Natural killer cell (primary cell): ENCODE results near the gene ZCCHC3. TPM values are rescaled to one million over a fixed set of nuclear protein-coding genes. Genes with fewer than 3 reads are reported as not detected.
A peak's percentile ranks its signal among the peaks of the same experiment; 100 is the strongest.

Experiments
- ATAC-seq, 3 donors: fragments of 150-1000 bp in 2 of 3; fragments of 200-7000 bp in 1 of 3; cut with Tn5 transposase; 1 replicate in 1 of 3; 2 replicates in 2 of 3; pipeline ENCODE4 v1.10.0; 2021; ENCODE audit warnings: mild to moderate bottlenecking in 2 of 3, moderate library complexity in 2 of 3
- DNase-seq, 2 donors: peaks; one replicate each; pipeline versions ENCODE4 v3.0.0 to v3.0.0-alpha.2; 2013 to 2021; ENCODE audit warnings: mixed read lengths in 1 of 2
- H3K27ac ChIP-seq: one replicate; pipeline ENCODE4 v1.5.1; 2013; ENCODE audit warnings: mild to moderate bottlenecking, low read length
- H3K27me3 ChIP-seq: one replicate; pipeline ENCODE4 v1.6.1; 2013; ENCODE audit warnings: low read length; ENCODE audit not compliant: control insufficient read depth, insufficient read depth
- H3K36me3 ChIP-seq: one replicate; pipeline ENCODE4 v1.6.1; 2013; ENCODE audit warnings: low read length; ENCODE audit not compliant: control insufficient read depth, insufficient read depth
- H3K4me1 ChIP-seq: one replicate; pipeline ENCODE4 v1.6.1; 2013; ENCODE audit warnings: low read length; ENCODE audit not compliant: control insufficient read depth, insufficient read depth
- H3K4me3 ChIP-seq: one replicate; pipeline ENCODE4 v1.5.1; 2013; ENCODE audit warnings: low read length
- H3K9me3 ChIP-seq: one replicate; pipeline ENCODE4 v1.6.1; 2013; ENCODE audit warnings: low read length; ENCODE audit not compliant: control insufficient read depth, insufficient read depth
- H3K27ac Mint-ChIP-seq, 2 donors: one replicate each; pipeline ENCODE4 v1.8.0; 2022; ENCODE audit warnings: mild to moderate bottlenecking in 2 of 2, mixed read lengths in 2 of 2, moderate library complexity in 1 of 2
- H3K27me3 Mint-ChIP-seq, 2 donors: one replicate each; pipeline ENCODE4 v1.8.0; 2022; ENCODE audit warnings: low read depth in 2 of 2, mixed read lengths in 2 of 2
- H3K36me3 Mint-ChIP-seq: one replicate; pipeline ENCODE4 v1.8.0; 2022; ENCODE audit warnings: mixed read lengths
- H3K4me1 Mint-ChIP-seq, 2 donors: one replicate each; pipeline ENCODE4 v1.8.0; 2022; ENCODE audit warnings: mixed read lengths in 2 of 2
- H3K4me3 Mint-ChIP-seq: one replicate; pipeline ENCODE4 v1.8.0; 2022; ENCODE audit warnings: mild to moderate bottlenecking, moderate library complexity, mixed read lengths
- H3K9me3 Mint-ChIP-seq, 2 donors: one replicate each; pipeline ENCODE4 v1.8.0; 2022; ENCODE audit warnings: mixed read lengths in 2 of 2
- WGBS: methylation state at CpG from one replicate; pipeline ENCODE4 v1.1.7; 2013; ENCODE audit warnings: missing lambda C conversion rate; ENCODE audit not compliant: insufficient coverage; 5-methylcytosine and 5-hydroxymethylcytosine counted together
- intact Hi-C: fragments of 100-400 bp; cut with micrococcal nuclease; formaldehyde crosslinking; loops from one replicate; pipeline ENCODE4 v1.14.2; 2022
- total RNA-seq, 4 donors: library from RNA; stranded (reverse); fragments of 120-200 nt in 1 of 4; gene quantifications; one replicate each; pipeline versions ENCODE4 v1.2.3 to v1.2.4, GENCODE V29; 2013 to 2022
- TF ChIP-seq, protein P1 (sequence below): fragments of 200-600 bp; IDR thresholded peaks from one replicate; pipeline ENCODE4 v1.8.0; 2022; ENCODE audit warnings: antibody characterized with exemption

ZCCHC3 gene
- total RNA-seq, 3 donors from 2014 or later (not counting 1 experiment from before 2014, with no cell fraction given) = 19.2 to 24.0 (median 20.6) TPM

- peak overlapping the region; percentile 93 for H3K4me3 ChIP-seq
- H3K36me3 ChIP-seq = no peaks in the 10 kb centered on the region
- 0% methylated on average over 7 of the region's 19 CpGs for WGBS
- H3K27me3 ChIP-seq = no peaks in the 10 kb centered on the region
- H3K9me3 ChIP-seq = no peaks in the 10 kb centered on the region
- Mint-ChIP-seq H3K4me3 (peak overlapping the region; percentile 91), H3K27me3 (no peaks in the 10 kb centered on the region), H3K4me1 (peaks cover 17 to 21% of the 10 kb centered on the region in 2 donors), H3K36me3 (no peaks in the 10 kb centered on the region), H3K9me3 (no peaks in the 10 kb centered on the region), H3K27ac (peak overlapping the region in 1 of 2 donors; percentile 89)
- intact Hi-C loops = no loop called here
- ATAC-seq = peak in 1 of 3 donors; percentile 1
- TF ChIP-seq, protein P1, sequence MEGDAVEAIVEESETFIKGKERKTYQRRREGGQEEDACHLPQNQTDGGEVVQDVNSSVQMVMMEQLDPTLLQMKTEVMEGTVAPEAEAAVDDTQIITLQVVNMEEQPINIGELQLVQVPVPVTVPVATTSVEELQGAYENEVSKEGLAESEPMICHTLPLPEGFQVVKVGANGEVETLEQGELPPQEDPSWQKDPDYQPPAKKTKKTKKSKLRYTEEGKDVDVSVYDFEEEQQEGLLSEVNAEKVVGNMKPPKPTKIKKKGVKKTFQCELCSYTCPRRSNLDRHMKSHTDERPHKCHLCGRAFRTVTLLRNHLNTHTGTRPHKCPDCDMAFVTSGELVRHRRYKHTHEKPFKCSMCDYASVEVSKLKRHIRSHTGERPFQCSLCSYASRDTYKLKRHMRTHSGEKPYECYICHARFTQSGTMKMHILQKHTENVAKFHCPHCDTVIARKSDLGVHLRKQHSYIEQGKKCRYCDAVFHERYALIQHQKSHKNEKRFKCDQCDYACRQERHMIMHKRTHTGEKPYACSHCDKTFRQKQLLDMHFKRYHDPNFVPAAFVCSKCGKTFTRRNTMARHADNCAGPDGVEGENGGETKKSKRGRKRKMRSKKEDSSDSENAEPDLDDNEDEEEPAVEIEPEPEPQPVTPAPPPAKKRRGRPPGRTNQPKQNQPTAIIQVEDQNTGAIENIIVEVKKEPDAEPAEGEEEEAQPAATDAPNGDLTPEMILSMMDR = no peak
- no peak for DNase-seq
- H3K4me1 ChIP-seq = peaks cover 21% of the 10 kb centered on the region
- peak overlapping the region; percentile 77 for H3K27ac ChIP-seq
Measured at GRCh38 chr20:347317-347639, 49.9 kb downstream of the ZCCHC3 start.

DNA sequence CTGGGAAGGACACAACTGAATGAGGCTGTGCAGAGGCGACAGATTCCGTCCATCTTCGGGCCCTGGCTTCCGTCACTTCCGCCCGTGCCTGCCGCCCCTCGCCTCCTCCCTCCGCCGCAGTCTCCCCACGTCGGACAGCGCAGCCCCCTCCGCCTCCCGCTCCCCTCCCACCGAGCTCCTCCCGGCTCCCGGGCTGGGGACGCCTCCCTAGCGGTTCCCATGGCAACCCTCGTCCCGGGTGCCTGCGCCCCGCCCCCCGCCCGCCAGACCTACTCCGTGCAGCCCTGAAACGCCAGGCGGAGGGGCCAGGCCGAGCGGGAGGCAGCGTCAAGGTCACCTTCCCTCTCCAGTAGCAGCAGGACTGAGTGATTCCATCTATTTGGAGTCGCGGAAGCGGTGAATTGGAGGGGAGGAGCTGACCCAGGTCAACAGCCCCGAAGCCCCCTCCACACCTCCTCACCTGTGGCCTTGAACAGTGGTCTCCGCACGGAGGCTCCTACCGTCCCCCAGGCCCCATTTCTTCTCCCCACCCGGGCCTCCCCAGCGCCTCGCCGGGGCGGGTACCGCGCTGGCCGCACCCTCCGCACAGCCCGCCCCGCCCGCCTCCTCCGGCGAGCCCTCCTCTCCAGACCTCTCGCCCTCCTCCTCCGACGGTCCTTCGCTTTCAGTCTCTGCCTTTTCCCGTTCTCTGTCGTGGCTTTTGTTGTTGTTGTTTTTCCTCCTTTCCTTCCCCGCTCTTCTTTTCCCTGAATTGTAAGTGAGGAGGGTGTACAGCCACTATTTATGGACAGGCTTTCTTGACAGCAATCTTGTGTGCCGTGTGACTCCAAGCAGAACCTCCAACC is 50.5 kb downstream of the ZCCHC3 start:
- H3K27ac Mint-ChIP-seq = peak overlapping the region; percentile 17 to 89
- H3K4me1 Mint-ChIP-seq = peaks cover 17 to 21% of the 10 kb centered on the region in 2 donors
- Histone ChIP-seq H3K9me3 (no peaks in the 10 kb centered on the region), H3K4me3 (peak overlapping the region; percentile 93), H3K27ac (peak overlapping the region; percentile 77), H3K4me1 (peaks cover 21% of the 10 kb centered on the region), H3K36me3 (no peaks in the 10 kb centered on the region), H3K27me3 (no peaks in the 10 kb centered on the region)
- WGBS = under 1% methylated on average over 56 of the region's 61 CpGs
- intact Hi-C loops = no loop called here
- H3K36me3 Mint-ChIP-seq = no peaks in the 10 kb centered on the region
- ATAC-seq (peak; percentile 83 to 85 (median 85)), DNase-seq (peak; percentile 45 to 72)
- peak overlapping the region; percentile 91 for H3K4me3 Mint-ChIP-seq
- TF ChIP-seq, protein P1 = no peak
- H3K9me3 Mint-ChIP-seq = no peaks in the 10 kb centered on the region
- no peaks in the 10 kb centered on the region for H3K27me3 Mint-ChIP-seq

DNA sequence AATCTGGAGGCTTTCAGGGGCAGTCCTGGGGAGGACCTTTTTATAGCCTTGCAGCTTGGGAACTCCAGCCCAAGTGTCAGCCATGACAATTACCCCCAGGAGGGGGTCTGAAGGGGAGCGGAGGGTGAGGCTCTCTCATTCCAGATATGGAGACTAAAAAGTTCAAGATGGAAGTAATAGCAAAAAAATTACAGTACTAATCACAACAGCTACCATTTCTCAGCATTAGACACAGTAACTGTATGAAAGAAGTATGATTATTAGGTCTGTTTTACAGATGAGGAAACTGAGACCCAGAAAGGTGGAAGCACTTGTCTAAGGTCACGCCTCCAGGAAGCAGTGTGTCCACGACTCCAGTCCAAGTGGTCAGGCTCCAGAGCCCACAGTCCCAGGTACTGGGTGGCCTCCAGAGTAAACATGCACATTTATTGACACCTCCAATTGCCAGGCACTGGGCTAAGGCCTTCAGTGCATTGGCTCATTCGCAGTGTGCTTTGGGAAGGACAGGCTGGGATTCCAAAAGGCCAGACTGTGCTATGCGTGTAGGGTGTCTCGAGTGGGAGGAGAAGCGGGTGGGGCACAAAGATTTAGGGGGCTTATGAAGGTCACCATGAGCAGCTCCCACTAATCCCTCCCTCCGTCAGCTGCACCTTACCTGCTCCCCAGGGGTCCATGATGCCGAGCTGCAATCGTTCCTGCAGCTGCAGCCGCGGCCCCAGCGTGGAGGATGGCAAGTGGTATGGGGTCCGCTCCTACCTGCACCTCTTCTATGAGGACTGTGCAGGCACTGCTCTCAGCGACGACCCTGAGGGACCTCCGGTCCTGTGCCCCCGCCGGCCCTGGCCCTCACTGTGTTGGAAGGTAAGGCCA is 51.8 kb downstream of the ZCCHC3 start:
- Histone ChIP-seq H3K4me1 (peaks cover 22% of the 10 kb centered on the region), H3K9me3 (no peaks in the 10 kb centered on the region), H3K4me3 (no peak overlapping the region), H3K27ac (no peak overlapping the region), H3K36me3 (no peaks in the 10 kb centered on the region), H3K27me3 (no peaks in the 10 kb centered on the region)
- 97% methylated on average over 18 of the region's 19 CpGs for WGBS
- Mint-ChIP-seq H3K4me3 (no peak overlapping the region), H3K4me1 (peaks cover 17 to 21% of the 10 kb centered on the region in 2 donors), H3K27ac (no peak overlapping the region), H3K36me3 (no peaks in the 10 kb centered on the region), H3K27me3 (no peaks in the 10 kb centered on the region), H3K9me3 (no peaks in the 10 kb centered on the region)
- DNase-seq (no peak), ATAC-seq (no peak)
- intact Hi-C loops = no loop called here
- TF ChIP-seq, protein P1 = no peak

Other genes starting within 250 kb of the ZCCHC3 start
- not detected for gene DEFB125, start 209.9 kb upstream of the ZCCHC3 start, total RNA-seq
- gene DEFB126, start 155.0 kb upstream of the ZCCHC3 start, total RNA-seq = not detected
- not detected for gene DEFB127, start 140.1 kb upstream of the ZCCHC3 start, total RNA-seq
- not detected for gene DEFB128, start 107.9 kb upstream of the ZCCHC3 start, total RNA-seq
- not detected for gene DEFB129, start 70.3 kb upstream of the ZCCHC3 start, total RNA-seq
- gene DEFB132, start 39.8 kb upstream of the ZCCHC3 start, total RNA-seq = not detected
- gene C20orf96, start 6.8 kb upstream of the ZCCHC3 start, total RNA-seq = 1 to 10 TPM; 3.8 to 4.3 (median 4.1) TPM
- gene SOX12, start 28.0 kb downstream of the ZCCHC3 start, total RNA-seq = 1 to 10 TPM; 2.3 to 4.6 (median 2.9) TPM
- 1 to 10 TPM; 6.6 to 9.3 (median 8.4) TPM for gene NRSN2, start 49.5 kb downstream of the ZCCHC3 start, total RNA-seq
- 1 to 10 TPM; 4.0 to 8.9 (median 7.7) TPM for gene TRIB3, start 83.2 kb downstream of the ZCCHC3 start, total RNA-seq
- 100 to 1,000 TPM; 102 to 131 (median 104) TPM for gene RBCK1, start 110.7 kb downstream of the ZCCHC3 start, total RNA-seq
- gene TBC1D20, start 165.0 kb downstream of the ZCCHC3 start, total RNA-seq = 10 to 100 TPM; 32.5 to 47.6 (median 44.2) TPM
- 10 to 100 TPM; 88.8 to 92.6 (median 88.9) TPM for gene CSNK2A1, start 246.2 kb downstream of the ZCCHC3 start, total RNA-seq